Right ventricle myocardium superior (tissue), 1 donor: ENCODE results near the gene CARMIL1. TPM values are rescaled to one million over a fixed set of nuclear protein-coding genes. Genes with fewer than 3 reads are reported as not detected.
"Not testable (repeated sequence)": the region's sequence is repeated elsewhere in the genome, so short reads cannot be mapped to it uniquely, and the experiment has no call there.

ENCODE experiments used
- ATAC-seq: fragments of 200-7000 bp; cut with Tn5 transposase; one replicate; pipeline ENCODE4 v1.9.1; 2020; ENCODE audit warnings: mild to moderate bottlenecking; ENCODE audit not compliant: poor library complexity
- DNase-seq: peaks from one replicate; pipeline ENCODE4 v3.0.0-alpha.2; 2020
- intact Hi-C: fragments of 100-400 bp; cut with DNase I; formaldehyde crosslinking; loops from one replicate; pipeline ENCODE4 v1.11.2; 2022
- total RNA-seq: library from RNA; stranded (reverse); fragmentation: NEBNext Ultra II Directional; extraction: Animal tissue kit (Norgen Biotek cat#: 25700); gene quantifications from one replicate; pipeline ENCODE4 v1.2.1, GENCODE V29; 2021
- donor health status: DM: no; HTN: yes; CAD: no; lungs with severe emphysema.

CARMIL1 gene
- total RNA-seq, 1 donor from 2014 or later: 3.4 TPM

DNA sequence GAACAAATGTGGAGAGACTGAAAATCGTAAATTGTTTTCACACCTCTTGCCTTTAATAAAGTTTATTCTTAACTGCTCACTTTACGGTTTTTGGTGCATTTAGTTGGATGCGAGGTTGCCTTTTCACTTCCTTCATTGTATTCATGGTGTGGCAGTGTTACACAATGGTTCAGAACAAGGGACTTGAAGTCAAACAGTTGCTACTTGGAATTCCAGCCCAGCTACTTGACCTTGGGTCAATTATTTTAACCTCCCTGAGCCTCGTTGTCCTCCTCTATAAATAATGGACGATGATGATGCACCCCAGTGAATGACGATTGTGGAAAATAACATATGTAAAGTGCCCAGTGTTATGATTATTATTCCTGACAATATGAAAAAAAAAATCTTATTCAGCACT lies 72.3 kb downstream of the CARMIL1 start:
- ATAC-seq: no peak
- DNase-seq: no peak
- intact Hi-C loops: no loop called here

DNA sequence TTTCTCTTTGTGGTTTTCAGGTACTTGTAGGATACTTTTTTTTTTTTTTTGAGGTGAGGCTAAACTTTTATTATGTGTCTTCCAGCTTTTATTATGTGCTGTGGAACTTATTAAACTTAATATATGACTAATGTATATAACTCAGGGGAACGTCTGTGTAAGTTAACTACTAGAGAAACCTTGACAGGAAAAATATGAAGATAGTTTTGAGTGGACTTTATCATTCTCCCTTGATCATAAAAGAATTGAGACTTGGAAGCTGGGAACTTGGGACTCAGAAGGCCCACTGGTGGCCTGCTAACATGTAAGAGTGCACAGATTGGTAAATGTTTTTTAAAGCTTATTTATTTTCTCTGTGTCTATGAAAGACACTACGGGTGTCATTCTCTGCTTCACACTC lies 73.1 kb downstream of the CARMIL1 start:
- intact Hi-C loops: no loop called here
- DNase-seq (no peak), ATAC-seq (no peak)

DNA sequence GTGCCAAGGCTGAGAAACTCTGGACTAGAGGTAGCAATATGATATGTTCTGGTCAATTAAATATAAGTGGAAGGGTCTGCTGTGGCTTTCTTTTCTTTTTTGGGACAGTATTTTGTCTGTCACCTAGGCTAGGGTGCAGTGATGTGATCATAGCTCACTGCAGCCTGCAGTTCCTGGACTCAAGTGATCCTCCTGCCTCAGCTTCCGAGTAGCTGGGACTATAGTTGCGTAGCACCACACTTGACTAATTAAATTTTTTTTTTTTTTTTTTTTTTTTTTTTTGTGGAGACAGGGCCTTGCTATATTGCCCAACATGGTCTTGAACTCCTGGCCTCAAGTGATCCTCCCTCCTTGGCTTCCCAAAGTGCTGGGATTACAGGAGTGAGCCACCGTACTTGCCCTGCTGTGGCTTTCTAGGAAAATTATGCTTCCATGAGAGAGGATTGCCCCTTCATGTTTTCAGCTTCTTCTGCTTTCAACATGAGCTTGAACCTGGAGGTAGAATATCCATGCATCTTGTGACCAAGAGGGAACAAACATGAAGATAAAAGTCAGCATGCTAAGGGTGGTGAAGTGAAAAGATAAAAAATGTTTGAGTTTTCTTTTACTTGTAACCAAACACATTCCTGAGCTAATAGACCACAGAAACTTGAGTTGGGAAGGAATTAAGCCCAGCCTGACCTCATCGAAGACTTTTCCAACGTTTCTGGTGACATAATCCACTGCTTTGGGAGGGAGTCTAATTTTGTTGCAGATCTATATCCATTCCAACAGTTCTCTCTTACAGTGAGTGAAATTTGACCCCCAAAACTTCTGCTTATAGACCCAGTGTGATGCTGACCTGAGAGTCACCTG lies 75.1 kb downstream of the CARMIL1 start:
- ATAC-seq (peak; percentile 48), DNase-seq (no peak)
- intact Hi-C loops: no loop called here

DNA sequence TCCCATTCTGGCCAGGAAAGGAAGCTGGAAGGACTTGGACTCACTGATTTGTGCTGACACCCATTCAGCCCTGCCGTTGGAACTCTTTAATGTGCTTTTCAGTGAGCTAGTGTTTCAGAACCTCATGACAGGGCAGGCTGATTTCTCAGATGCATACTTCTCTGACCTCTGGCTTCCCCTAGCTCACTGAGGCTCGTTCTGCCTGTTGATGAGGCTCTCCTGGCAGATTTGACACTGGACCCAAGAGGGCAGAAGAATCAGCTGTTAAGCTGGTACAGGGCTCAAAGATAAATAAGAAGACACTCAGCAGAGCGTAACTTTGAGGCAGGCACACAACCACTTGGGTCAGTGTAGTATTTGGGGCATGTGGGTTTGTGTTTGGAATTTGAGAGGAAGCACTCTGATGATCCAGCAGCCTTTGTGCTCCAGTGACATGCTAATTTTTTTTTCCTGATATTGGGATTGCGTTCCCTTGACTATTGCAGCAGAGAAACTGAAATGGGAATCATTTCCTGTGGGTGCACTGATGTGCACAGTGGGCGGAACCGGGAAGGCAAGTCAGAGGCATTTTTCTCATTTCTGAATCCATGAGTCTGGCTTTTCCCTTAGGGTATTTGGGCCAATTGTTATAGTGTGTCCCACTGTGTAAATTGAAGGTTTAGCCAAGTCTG lies 80.2 kb downstream of the CARMIL1 start:
- intact Hi-C loops: no loop called here
- no peak for DNase-seq
- ATAC-seq: peak; percentile 83

DNA sequence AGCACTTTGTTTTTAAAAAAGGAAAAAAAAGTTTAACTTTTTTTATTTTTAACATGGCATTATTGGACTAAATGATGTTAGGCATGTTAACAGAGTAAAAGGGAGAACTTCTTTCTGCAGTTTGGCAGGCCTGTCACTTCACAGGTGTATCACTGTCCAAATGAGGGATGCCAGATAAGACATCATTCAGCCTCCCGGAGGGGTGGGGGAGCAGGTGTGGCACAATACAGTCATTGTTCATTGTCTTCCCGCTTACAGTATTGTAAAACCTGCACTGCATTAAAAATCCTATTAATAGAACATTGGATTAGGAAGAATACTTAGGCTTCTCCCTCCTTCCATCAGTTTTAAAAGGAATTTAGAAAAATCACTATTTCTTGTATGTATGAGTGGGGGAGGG lies 80.7 kb downstream of the CARMIL1 start:
- intact Hi-C loops: no loop called here
- no peak for ATAC-seq

DNA sequence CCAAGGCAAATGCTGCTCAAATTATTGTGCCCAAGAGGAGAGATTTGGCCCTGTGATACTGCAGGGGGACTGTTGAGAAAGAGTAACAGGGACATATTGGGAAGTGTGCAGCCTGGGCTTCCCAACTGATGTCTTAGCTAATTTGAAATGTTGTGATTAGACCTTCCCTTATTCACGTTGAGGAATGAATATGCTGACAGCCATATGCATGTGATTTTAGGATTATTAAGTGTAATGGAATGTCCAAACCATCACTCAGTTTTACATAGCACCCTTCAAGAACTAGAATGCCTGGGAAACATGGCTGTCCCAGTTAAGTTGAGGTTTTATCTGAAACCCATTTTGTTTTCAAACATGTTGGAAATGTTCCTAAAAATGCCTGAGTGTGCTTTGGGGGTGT lies 81.4 kb downstream of the CARMIL1 start:
- intact Hi-C loops: no loop called here
- ATAC-seq (no peak), DNase-seq (no peak)

More for the DNA sequence above, 80.7 kb downstream of the CARMIL1 start:
- no peak for DNase-seq

DNA sequence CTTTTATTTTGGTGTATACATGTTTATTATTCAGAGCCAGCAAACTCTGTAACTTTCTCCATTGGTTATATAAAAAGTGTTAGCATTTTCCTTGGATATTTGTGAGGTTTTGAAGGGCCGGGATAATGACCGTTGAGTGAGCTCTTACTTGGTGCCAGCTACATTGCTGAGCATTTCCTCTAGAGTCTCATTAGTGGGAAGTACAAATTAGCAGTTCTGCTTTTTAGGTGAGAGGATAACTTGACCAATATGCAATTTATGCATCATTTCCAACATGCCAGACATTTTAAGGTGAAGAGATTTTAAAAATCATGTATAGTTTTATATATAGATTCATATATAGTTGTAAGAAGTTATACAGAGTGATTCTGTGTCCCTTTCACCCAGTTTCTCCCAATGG lies 84.3 kb downstream of the CARMIL1 start:
- DNase-seq (no peak), ATAC-seq (no peak)
- intact Hi-C loops: no loop called here

DNA sequence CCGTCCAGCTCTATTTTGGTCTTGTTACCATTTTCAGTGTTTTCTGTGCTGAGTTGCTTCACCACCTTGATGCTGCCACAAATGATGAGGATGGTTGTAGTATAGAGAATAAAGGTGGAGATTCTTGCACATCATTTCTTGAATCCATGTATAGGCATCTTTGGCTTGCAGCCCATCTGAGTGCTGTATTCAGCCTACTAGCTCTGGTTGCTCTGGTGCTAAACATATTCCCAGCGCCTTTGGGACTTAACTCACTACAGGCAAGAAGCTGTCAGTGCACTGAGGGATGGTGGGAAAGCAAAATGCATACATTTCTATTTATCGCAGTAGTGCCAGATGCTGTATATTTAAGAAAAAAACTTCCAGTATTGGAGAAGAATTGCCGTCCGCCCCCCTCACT lies 86.0 kb downstream of the CARMIL1 start:
- intact Hi-C loops: no loop called here
- ATAC-seq: no peak
- DNase-seq: no peak

DNA sequence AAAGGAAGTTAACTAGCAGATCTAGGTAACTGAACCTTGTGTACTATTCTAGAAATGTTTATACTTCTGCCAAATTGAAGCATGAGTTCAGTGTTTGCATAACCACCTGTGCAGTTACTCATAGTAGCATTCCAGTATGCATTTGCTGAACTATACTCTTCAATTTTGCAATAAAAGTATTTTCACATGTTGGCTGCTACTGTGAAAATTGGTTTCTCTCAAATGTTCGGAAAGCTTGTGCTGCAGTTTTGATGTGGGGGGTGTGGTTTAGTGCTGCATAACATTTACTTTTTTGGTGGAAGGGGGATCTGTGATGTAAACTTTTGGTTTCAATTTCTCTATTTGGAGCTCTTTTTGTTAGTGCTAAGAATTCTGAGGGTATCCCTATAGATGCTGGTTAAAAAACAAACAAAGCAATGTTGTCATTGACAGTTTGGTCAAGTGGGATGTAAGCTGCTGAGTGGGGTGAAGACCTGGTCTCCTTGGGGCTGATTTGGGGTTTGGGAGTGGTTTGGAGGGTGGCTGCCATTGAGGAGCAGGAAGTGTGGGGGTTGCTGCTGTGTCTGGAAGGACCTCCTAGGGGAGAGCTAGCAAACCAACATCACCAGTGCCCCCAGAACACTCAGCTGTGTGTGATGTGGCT lies 87.8 kb downstream of the CARMIL1 start:
- no peak for DNase-seq
- ATAC-seq: no peak
- intact Hi-C loops: no loop called here

DNA sequence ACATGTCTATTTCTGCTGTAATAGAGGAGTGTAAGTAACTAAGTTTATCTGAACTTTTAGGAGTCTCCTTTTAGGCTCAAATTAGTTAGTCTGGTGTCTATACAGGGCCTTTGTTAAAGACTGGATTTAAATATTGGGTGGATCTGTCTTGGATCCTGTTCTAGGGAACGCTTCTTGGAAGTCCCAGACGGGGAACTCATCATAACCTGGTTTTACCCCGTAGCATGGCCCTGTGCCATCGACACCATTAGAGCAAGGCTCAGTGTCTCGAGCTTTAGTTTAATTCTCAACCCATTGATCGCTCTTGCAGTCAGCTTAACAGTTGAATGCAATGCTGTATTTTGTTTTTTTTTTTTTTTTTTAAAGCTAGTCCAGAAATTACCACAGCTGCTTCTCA lies 89.9 kb downstream of the CARMIL1 start:
- no peak for DNase-seq
- intact Hi-C loops: no loop called here
- ATAC-seq: peak; percentile 63

DNA sequence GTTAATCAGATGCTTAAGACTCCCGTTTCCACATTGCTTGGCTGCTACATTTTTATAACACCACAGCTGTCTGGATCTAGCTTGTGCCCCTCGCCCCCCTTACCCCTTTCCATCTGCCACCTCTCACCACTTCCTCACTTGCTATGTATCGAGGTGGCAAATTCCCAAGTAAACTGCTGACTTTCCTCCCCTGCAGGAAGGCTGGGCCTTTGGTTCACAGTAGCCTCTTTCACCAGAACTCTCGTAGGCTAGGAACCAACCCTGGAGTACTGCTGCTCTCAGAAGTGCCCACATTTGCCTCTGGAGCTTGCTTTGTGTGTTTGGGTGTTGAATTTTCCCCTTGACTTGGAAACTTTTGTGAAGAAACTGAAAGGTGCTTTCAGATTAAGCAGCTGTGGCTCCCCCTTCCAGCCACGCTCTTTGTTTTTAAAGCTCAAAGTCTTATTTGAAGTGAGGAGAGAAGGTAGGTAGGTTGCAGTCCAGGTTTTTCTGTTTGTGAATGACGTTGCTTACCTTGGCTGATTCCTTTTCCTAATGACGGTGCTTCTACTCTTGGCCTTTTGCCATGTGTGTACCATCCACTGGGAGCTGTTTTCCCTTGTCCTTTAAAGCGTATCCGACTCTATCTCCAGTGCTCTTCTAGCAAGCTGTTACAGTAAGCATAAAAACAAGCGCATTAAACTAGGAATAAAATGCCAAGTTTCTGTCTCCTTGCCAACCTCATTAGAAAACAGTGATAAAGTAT lies 90.4 kb downstream of the CARMIL1 start:
- intact Hi-C loops: no loop called here
- peak; percentile 75 for ATAC-seq
- DNase-seq: no peak

DNA sequence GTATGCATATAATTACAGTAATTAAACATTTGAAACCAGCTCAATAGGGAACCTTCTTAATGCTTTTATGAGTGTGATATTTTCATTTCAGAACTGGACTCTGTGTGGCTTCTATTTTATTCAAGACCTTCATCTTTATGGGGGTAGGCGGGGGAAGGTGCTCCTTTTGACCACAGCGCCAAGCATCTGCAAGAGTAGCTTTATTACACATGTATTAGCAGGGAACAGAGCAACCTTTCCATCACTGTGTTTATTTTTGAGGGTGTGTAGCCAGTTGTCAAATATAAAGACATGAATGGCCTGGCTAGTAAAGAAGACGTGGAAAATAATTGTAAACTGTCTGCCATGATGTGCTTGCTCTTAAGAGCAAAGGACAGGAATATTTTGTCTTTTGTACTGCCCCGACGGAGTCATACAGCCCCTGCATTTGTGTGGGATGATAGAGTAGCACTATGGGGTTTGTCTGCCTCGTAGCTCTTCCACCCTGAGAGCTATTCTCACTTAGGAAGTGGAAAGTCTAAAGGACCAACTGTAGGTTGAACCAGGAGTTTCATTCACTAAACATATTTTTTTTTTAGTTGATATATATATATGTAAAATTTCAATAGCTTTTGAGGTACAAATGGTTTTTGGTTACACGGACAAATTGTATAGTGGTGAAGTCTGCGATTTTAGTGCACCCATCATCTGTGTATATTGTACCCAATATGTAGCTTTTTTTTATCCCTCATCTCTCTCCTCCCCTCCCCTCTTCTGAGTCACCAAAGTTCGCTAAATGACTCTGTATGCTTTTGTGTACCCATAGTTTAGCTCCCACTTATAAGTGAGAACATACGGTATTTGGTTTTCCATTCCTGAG lies 91.2 kb downstream of the CARMIL1 start:
- intact Hi-C loops: no loop called here

DNA sequence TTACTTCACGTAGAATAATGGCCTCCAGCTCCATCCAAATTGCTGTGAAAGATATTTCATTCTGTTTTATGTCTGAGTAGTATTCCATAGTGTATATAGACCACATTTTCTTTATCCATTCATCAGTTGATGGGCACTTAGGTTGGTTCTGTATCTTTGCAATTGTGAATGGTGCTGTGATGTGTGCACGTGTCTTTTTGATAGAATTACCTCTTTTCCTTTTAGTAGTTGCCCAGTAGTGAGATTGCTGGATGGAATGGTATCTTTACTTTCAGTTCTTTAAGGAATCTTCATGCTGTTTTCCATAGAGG lies 91.8 kb downstream of the CARMIL1 start:
- ATAC-seq: no peak
- DNase-seq: no peak
- intact Hi-C loops: no loop called here

More for the DNA sequence above, 91.2 kb downstream of the CARMIL1 start:
- ATAC-seq (no peak), DNase-seq (no peak)

DNA sequence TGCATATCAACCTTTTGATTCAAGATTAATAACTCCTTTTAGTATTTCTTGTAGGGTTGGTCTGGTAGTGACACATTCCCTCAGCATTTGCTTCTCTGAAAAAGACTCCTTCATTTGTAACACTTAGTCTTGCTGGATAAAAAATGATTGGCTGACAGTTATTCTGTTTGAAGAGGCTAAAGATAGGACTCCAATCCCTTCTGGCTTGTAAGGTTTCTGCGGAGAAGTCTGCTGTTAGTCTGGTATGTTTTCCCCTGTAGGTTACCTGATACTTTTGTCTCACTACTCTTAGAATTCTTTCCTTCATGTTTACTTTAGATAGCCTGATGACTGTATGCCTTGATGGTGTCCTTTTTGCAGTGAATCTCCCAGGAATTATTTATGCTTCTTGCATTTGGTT lies 96.0 kb downstream of the CARMIL1 start:
- DNase-seq (no peak), ATAC-seq (no peak)
- intact Hi-C loops: no loop called here

DNA sequence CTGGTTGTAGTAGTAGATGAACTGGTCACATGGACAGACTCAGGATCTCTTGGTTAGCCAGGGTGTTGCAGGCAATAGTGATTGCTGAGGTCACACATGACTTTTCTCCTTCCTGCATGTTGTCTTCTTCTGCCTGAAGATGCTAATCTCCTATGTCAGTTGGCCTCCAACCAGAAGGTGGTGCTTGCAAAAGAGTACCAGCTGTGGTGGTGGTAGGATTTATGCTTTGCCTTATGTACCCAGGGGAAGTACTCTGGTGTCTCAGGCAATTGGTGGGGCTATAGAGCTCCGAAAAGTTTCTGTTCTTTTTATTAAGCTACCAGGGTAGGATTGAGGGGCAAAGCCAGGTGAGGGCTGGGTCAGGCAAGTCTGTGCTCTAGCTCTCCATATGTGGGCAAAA lies 98.5 kb downstream of the CARMIL1 start:
- DNase-seq: no peak
- intact Hi-C loops: no loop called here
- no peak for ATAC-seq

DNA sequence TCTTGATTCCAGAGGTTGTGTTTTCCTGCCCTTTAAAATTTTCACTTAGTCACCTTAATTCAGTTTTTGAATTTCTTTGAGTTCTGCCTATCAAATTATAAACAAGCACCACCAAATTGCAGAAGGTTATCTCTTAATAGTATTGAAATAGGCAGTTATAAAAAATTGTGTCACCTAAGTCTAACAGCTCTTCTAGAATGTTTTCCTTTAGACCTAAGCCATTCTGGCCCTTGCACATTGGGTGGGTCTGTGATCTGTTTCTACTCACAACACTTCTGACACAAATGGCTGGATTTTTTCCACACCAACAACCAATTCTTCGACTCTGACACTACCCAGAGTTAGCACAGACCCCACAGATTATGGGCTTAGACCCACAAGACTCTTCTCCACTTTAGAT lies 101.9 kb downstream of the CARMIL1 start:
- intact Hi-C loops: no loop called here
- ATAC-seq: no peak
- no peak for DNase-seq

DNA sequence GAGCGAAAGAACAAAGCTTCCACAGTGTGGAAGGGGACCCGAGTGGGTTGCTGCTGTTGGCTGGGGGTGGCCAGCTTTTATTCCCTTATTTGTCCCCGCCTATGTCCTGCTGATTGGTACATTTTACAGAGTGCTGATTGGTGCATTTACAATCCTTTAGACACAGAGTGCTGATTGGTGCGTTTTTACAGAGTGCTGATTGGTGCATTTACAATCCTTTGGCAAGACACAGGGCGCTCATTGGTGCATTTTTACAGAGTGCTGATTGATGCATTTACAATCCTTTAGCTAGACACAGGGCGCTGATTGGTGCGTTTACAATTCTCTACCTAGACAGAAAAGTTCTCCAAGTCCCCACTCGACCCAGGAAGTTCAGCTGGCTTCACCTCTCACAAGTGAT lies 103.3 kb downstream of the CARMIL1 start:
- ATAC-seq, intact Hi-C loops, DNase-seq: not testable (repeated sequence)

DNA sequence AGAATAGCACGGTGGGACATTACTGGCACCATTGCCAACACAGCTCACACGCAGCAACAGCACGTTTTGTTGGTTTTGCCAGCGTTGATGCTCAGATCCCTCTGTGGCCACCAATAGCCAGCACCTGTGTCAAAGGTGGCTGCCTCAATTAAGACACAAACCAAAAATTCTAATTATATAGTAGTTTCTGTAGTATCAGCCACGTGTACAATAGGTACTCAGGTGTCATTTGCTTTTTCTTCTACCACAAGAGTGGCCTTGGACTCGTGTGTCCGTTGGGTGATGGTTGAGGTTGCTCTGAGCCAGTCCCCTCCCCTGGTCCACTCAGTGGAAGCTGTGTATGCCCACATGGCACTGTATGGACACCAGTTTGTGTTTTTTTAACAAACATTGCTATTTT lies 105.1 kb downstream of the CARMIL1 start:
- DNase-seq (no peak), ATAC-seq (no peak)
- intact Hi-C loops: no loop called here
